Esophagus squamous epithelium (tissue), 4 donors: Measurements from ENCODE around the gene NOTUM.

Experiments used
- CTCF ChIP-seq, 6 experiments: fragments of 450-650 bp in 4 of 6; fragments of 200-600 bp in 2 of 6; sonication (generic) in 2 of 6; IDR thresholded peaks; one replicate each; pipeline ENCODE4 v1.5.1; 2016 to 2019; ENCODE audit warnings: antibody characterized with exemption in 6 of 6, mild to moderate bottlenecking in 4 of 6, moderate library complexity in 4 of 6
- POLR2A ChIP-seq, 4 donors: fragments of 450-650 bp; IDR thresholded peaks; one replicate each; pipeline ENCODE4 v1.6.1; 2017; ENCODE audit warnings: antibody characterized with exemption in 4 of 4, mild to moderate bottlenecking in 4 of 4, moderate library complexity in 3 of 4

DNA sequence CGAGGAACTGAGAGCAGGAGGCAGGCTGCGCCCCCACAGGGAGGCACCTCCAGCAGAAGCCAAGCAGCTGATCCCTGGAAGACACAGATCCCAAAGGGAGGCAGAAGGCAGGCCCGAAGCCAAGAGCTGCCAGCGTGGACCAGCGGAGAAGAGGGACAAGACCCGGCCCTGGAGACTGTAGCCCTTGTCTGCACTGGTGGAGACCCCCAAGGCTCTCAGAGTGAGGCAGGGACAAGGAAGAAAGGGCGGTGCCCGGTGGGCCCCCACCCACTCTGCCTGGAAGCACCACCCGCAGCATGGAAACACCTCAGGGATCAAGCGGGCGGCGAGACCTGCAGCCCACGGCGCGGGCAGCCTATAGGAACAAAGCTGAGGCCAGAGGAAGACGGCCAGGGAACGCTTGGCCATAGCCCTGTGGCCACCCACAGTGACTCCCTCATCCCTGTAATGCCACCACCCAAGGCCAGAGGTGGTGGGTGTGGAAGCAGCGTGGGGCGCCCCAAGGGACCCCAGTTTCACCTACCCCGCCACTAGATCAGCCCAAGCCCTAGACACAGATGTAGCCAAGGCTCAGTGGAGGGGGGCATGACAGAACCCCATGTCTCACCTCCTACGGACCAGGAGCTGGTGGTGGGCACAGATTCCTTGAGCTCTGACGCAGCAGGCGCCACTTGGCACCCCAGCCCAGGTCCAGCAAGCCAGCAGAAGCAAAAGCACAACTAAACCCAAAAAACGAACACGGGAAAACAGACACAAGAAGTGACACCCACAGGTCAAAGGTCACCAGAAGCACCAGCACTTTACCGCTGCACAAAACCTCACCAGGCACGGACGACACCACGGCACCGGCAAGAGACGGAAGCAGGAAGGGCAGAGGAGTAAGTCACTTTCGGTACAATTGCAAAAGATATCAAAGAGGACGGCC is 40.1 kb downstream of the NOTUM start:
- TF ChIP-seq POLR2A (IDR thresholded peaks at IDR 0.05) (no peak), CTCF (IDR thresholded peaks at IDR 0.05) (no peak)
